BE2C (cell line): Measurements from ENCODE around the gene CHD3.
A peak's percentile ranks its signal among the peaks of the same experiment; 100 is the strongest.

ENCODE experiments used
- DNase-seq: peaks from one replicate; pipeline ENCODE4 v3.0.0-alpha.2; 2020
- H3K27me3 ChIP-seq: fragments of 250-450 bp; sonication (Bioruptor Pico); 2 replicates; pipeline ENCODE4 v1.5.1; 2020; ENCODE audit warnings: mild to moderate bottlenecking
- H3K36me3 ChIP-seq: fragments of 250-450 bp; sonication (Bioruptor Pico); 2 replicates; pipeline ENCODE4 v1.5.1; 2020; ENCODE audit warnings: mild to moderate bottlenecking
- H3K4me1 ChIP-seq: fragments of 250-450 bp; sonication (Bioruptor Pico); 2 replicates; pipeline ENCODE4 v1.5.1; 2020
- H3K4me3 ChIP-seq: 2 replicates; pipeline ENCODE4 v1.5.1; 2011; ENCODE audit warnings: low read depth, low read length
- H3K9me3 ChIP-seq: fragments of 250-450 bp; sonication (Bioruptor Pico); 2 replicates; pipeline ENCODE4 v1.5.1; 2020
- CTCF ChIP-seq: IDR thresholded peaks from 2 replicates; pipeline ENCODE4 v1.5.1; 2012; ENCODE audit warnings: mild to moderate bottlenecking, low read depth, low read length

CHD3 gene

GRCh38 chr17:7849130-7849750 lies 39.3 kb upstream of the CHD3 start:
- H3K4me3 ChIP-seq, result no peak overlapping the region
- DNase-seq, result no peak
- H3K27me3 ChIP-seq, result no peaks in the 10 kb centered on the region
- H3K36me3 ChIP-seq, result peaks cover 33% of the 10 kb centered on the region
- H3K4me1 ChIP-seq, result peaks cover 3% of the 10 kb centered on the region; the same call in 1 of the 2 replicates
- H3K9me3 ChIP-seq, result no peaks in the 10 kb centered on the region
- TF ChIP-seq CTCF, result no peak

GRCh38 chr17:7849751-7850504 lies 38.7 kb upstream of the CHD3 start:
- H3K4me1 ChIP-seq, result peaks cover 3% of the 10 kb centered on the region; the same call in 1 of the 2 replicates
- H3K36me3 ChIP-seq, result peaks cover 33% of the 10 kb centered on the region
- DNase-seq, result no peak
- no peak for TF ChIP-seq CTCF
- H3K9me3 ChIP-seq, result no peaks in the 10 kb centered on the region
- H3K4me3 ChIP-seq, result no peak overlapping the region
- H3K27me3 ChIP-seq, result no peaks in the 10 kb centered on the region

GRCh38 chr17:7850701-7851437 lies 37.7 kb upstream of the CHD3 start:
- Histone ChIP-seq H3K4me1 (peaks cover 3% of the 10 kb centered on the region; the same call in 1 of the 2 replicates), H3K9me3 (no peaks in the 10 kb centered on the region), H3K4me3 (no peak overlapping the region), H3K27me3 (no peaks in the 10 kb centered on the region), H3K36me3 (peaks cover 28% of the 10 kb centered on the region)
- DNase-seq, result no peak
- no peak for TF ChIP-seq CTCF

- Histone ChIP-seq H3K4me1 (peaks cover 3% of the 10 kb centered on the region; the same call in 1 of the 2 replicates), H3K9me3 (no peaks in the 10 kb centered on the region), H3K27me3 (no peaks in the 10 kb centered on the region), H3K36me3 (peaks cover 28% of the 10 kb centered on the region), H3K4me3 (no peak overlapping the region)
- peak; percentile 70 for TF ChIP-seq CTCF
- DNase-seq, result peak; percentile 87
Measured at GRCh38 chr17:7851438-7852261, 36.9 kb upstream of the CHD3 start.

GRCh38 chr17:7852262-7852670 lies 36.3 kb upstream of the CHD3 start:
- Histone ChIP-seq H3K9me3 (no peaks in the 10 kb centered on the region), H3K4me3 (no peak overlapping the region), H3K27me3 (no peaks in the 10 kb centered on the region), H3K36me3 (peaks cover 28% of the 10 kb centered on the region), H3K4me1 (peaks cover 3% of the 10 kb centered on the region; the same call in 1 of the 2 replicates)
- no peak for DNase-seq
- no peak for TF ChIP-seq CTCF
